GM21367 (cell line): Measurements from ENCODE around the gene ERH.

Experiments used
- ATAC-seq: cut with Tn5 transposase; IDR thresholded peaks from one replicate; pipeline ENCODE4 v1.9.1; 2021; ENCODE audit not compliant: unreplicated experiment

ERH gene

DNA sequence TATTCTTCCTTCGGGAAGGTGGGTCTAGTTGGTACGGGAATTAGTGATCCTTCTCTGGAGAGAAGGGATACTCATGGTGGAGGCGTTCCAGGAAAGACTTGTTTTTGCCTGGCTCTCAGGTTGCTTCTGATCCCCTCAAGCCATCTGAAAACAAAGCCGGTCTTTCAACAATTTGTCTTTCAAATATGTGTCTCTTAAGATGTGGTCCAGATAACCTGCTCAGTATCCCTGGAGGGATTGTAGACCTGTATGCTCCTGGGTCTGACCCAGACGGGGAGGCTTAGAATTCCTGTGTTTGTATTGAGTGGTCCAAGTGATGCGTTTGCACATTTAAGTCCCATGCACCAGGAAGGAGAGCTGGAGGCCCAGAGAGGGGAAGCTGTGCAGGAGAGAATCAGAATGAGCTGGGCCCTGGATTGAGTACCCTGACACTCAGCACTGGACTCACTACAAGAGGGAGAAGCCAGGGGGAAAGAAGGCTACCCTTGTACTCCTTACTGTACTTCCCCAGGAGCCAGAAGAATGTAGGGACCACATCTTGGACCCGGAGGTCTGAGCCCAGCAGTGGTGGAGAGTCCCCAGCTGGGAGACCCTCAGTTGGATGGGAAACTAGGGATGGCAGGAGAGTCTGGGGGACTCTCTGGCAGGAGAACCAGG lies 40.4 kb downstream of the ERH start:
- ATAC-seq, result no peak

DNA sequence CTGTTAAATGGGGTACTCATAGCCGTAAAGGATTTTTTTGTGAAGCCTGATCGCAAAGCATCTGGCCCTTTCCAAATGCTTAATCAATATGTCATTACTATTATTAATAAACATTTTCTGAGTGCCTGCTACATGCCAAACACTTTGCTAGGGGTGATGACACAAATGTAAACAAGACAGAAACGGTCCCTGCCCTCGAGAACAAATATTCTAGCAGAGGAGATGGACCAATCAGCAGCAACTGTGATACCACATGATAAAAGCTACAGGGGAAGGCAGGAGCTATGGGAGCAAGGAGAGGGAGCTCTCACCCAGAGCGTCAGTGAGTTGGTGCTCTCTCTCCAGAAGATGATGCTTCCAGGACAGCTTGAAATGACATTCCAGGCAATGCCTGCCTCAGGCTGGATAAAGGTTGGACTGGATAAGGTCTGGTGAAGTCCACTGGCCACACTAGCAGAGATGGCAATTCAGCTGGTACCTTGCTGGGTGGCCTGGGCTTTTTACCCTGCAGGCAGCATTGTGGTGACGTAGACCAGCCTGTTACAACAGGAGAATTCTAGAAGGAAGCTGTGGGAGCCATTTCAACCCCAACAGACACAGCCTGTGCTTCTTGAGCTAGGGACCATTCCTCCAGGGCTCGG lies 41.1 kb downstream of the ERH start:
- ATAC-seq, result no peak

DNA sequence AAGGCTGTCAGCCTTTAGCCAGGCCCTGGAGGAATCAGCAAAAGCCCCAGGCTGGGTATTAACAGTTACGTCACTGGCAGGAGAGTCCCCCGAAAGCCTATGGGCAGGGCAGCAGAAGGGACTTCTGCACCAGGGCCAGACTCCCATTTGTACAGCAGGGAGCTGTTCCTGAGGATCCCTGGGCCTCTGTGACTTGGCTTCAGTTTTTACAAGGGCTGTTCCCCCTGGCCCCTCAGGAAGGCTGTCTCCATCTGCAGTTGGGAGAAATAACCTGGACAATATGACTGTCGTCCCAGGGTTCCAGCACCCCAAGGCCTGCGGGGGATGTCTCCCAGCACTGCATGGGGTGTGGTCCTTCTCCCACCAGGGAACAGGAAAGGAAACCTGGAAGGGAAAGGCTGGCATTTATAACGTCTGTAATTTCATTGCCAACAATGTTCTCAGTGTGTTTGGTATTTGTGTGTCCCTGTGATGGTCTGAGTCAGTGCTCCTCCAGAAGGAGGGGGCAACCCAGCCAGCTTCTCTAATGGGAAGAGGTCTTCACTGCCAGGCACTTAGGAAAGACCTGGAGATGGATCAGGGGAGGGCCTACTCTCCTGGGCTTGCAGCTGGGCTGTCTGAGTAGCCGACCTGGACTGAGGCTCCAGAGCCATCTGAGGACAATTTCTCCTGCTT lies 42.4 kb downstream of the ERH start:
- no peak for ATAC-seq

DNA sequence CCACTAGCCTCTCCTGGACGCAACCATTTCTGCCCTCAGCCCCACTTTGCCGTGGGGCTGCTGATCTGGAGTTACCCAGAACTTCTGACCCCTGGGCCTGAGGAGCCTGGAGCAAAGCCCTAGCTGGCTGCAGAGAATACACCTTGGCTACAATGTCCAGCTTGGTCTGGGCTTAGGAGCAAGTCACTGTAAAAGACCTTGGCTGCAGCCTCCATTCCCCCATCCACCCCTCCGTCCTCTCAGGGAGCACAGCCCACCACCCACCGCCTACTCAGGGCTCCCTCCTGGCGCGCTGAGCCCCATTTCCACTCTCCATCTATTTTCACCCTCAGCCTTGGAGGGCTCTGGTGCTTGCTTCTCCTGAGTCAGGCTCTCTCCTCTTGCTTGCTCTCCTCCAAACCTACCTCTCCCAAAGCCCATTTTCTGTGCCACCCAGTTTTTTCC lies 42.9 kb downstream of the ERH start:
- no peak for ATAC-seq

DNA sequence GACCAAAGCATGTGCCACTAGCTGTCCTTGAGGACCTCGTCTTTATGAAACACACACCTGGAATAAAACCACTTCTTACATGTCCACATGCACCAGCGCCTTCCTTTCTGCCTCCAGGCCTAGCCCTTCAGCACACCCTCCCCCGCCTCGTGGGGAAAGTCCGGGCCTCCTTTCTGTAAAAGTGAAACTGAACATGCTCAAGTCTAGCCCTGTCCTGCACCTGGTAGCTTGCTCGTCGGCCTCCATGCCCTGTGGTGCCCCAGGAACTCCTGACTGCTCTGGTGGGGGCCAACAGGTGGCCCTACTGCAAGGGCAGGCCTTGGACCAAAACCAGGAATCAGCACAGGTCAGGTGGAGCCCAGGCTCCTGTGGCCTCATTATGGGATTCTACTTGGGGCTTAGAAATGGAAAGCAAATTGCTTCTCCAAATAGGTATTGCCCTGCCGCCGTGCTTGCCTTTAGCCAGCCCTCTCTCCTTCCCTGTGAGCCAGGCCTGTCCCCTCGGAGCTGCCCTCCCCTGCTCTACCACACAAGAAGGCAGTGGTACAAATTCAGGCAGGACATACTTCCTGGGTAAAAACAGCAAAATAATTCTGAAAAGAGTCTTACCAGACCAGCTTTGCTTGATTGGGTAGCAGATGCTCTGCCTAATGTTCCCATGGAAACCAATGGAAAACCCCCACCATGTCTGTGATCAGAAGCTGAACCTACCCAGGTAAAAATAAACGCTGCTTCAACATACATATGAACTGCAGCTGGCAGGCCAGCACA lies 43.5 kb downstream of the ERH start:
- peak; percentile 77 for ATAC-seq

DNA sequence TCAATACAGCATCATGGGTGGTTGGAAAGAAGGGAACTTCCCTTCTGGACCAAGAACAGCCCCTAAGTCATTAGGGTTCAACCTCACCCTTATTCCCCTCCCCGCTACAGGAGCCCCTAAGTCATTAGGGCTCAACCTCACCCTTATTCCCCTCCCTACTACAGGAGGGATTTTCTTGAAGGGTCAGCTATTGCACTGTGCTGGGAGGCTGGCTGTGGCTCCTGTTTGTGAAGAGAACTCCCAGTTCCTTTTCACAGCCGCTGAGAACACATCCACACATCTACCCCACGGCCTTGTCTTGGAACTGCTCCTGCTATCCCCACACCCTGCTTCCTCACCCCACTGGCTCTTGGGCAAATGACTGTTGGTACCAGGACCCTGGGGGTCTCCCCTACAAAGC lies 44.9 kb downstream of the ERH start:
- ATAC-seq, result no peak

DNA sequence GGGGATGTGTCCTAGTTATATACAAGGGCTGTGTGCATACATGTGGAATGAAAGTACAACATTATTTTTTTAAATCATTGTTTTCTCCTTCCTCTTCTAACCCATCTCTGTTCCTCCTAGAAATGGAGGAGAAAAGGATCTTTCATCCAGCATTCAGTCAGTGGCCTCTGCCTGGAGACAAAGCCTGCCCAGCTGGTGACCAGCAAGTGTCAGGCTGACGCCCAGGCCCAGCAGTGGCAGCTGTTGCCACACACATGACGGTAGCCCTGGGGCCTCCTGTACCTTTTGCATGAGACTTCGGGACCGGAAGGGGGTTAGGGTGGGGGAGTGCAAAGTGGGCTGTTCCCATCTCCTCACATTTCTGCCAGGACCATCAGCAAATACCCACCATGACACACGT lies 46.2 kb downstream of the ERH start:
- no peak for ATAC-seq

DNA sequence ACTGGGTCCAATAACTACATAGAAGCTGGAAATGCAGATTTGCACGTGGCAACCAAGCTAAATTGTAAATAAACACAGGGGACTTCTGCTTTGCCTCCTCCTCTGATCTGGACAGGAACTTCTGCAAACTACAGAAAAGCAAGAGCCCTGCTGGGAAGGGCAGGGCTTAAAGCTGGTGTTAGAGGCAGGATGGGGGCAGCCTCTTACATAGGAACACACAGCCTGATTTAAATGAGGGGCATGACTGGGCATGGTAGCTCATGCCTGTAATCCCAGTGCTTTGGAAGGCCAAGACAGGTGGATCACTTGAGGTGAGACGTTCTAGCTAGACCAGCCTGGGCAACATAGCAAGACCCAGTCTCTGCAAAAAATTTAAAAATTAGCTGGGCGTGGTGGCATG lies 46.7 kb downstream of the ERH start:
- no peak for ATAC-seq

DNA sequence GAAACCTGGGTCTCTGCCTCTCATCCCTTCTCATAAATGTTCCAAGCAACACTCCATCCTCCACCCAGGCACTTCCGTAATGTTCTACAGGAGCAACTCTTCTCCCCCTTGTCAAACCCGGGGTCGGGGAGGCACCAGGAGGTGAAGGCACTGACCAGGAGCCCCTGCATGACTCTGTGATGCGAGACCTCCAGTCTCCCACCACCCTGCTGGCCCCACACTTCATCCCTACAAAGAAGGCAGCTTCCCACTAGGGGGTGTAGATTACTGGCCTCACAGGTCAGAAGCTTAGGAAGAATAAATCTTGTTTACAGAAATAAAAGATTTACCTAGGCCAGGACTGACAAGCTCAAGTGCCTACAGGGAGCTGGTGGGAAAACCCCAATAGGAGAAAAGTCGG lies 47.2 kb downstream of the ERH start:
- no peak for ATAC-seq

DNA sequence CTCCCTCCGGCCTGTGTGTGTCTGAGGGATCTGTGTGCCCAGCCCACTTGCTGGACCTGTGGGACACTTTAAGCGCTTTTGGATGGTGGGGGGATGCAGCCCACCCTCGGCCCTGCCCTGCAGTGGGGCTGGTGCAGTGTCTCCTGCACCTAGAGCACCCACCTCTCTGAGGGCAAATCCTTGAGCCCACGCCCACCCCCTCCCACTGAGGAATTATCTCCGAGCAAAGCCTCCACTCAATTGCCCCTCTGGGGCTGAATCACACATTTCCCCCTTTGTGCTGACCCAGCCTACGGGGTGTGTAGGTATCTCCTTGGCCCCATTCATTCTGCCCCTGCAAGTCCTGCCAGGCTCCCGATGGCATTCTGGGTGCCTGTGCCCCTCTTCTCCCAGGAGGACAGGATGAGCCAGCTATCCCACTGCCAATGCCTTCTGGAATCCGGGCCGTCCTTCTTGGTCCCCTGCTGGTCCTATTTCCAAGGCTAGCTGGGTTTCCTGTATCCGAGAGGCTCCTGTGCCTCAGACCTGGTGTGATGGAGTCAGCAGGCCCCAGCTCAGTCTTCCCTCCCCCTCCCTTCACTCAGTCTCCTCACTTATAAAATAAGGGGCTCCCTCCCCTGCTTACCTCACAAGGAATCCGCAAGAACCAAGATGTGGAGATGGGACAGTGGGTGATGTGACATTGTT lies 48.9 kb downstream of the ERH start:
- ATAC-seq, result no peak

DNA sequence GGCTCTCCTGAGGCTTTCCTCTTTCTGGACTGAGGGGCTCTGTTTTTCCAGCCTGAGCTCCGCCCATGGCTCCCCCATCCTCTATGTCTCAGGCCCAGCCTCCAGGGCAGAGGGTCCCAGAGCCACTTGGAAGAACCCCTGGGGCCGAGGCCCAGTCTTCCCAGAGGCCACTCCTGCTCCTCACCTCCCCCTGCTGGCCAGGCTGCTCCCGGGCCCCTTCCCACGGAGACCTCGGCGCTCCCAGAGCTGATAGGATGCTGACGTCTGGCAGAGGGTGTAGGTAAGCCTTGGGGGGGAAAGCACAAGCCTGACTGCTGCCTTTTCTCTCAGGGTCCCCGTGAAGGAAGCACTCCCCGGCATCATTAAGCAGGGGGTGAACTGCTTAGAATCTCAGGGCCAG lies 51.4 kb downstream of the ERH start:
- ATAC-seq, result no peak

DNA sequence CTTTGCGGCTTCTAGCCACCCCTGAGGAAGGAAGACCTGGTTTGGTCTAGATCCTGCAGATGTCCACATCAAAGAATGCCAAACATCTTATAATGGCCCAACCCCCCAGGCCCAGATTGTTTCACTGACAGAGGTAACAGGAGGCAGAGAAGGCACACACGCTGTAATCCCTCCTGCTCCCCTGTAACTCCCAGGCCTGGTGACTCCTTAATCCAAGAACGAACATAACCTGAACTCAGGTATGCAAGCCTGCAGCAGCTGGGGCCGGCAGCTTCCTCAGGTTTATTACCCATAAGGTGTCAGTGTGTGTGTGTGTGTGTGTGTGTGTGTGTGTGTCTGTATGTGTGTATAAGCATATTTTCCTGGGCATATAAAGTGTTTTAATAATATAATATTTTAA lies 52.7 kb downstream of the ERH start:
- ATAC-seq, result no peak

DNA sequence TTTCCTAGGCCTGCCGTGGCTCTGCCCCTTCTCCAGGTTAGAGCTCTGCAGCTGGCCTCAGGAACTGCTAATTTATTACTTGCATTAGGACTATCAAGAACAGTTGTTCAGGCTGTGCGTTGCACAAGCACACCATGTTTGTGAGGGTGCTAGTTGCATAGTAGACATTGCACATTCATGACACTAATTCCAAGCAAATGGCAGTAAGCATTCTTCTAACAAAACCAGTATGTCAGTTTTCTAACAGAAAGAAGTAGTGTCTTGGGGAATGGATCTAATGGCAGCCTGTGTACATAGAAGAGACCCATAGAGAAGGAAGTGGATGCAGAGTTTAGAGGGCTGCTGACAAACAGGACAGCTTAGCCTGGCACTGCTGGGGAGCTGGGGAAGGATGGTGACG lies 53.9 kb downstream of the ERH start:
- no peak for ATAC-seq

DNA sequence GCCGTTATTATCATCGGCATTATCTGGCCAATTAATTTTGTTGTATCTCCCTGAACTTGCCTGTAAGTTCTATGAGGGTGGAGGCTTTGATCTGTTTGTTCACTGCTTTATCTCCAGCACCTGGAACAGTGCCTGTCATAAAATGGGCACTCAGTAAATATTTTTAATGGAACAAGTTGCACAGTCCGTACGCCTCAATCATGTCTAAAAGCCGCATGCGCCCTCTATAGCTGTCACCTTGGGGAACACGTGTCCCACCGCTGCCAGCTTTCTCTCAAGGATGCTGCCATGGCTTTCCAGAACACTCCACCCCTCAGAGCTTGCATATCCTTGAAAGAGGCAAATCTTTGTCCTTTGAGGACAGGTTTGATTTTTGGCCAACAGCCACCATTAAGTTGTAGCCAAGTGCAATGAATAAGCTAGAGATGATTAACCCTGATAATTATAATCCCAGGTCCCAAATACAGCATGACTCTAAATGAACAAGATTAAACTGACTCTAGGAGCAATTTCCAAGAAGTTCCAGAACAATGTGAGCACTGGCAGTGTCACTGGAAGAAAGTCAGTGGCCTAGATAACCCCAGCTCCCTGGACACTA lies 55.1 kb downstream of the ERH start:
- no peak for ATAC-seq

DNA sequence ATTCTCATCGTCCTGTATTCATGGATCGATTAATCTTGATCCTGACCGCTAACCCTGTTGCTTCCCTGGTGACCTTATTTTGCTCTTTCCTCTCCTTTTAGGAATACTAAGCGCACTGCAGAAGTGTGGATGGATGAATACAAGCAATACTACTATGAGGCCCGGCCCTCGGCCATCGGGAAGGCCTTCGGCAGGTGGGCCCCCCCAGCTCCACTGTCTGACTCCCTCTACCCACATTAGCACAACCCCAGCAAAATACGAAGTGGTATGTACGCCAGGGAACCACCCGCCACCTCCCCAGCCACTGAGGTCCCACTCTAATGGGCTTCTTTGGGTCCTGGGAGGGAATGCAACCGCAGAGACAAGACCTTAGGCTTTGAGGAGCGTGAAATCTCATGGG lies 58.7 kb downstream of the ERH start:
- no peak for ATAC-seq

DNA sequence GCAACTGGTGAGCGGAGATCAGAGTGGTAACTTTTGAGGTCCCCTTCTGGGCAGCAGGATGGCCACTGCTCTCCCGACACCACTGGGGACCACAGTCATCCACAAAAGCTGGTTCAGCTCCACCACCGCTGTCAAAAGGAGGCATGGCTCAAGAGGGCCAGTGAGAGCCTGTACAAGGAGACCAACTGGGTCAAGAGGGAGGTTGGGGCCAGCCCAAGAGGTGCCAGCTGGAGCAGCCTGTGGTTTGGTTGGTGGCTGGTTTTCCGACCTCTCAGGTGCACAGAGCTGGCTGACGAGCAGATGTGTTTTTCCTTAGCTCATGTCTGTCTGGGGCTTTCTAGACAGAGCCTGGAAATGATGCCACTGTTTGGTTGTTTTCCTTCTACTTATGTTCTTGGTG lies 60.1 kb downstream of the ERH start:
- ATAC-seq, result no peak

DNA sequence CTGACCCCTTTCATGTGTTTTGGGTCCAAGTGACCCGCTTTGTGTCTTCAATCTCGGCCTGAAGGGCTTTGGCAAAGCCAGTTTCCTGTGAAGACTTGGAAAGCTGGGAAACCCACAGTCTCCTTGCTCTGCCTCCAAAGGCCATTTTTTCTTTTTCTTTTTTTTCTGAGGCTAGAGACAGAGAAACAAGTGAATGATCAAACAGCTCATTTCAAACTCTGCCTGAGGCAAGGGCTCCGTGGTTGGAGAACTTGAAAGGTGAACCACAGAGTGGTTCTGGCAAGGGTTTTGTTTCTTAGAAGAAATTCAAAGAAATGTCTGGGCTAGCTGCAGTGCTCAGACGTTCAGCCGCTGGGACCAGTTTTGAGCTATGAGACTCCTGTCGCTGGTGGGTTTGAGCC lies 62.7 kb downstream of the ERH start:
- no peak for ATAC-seq

DNA sequence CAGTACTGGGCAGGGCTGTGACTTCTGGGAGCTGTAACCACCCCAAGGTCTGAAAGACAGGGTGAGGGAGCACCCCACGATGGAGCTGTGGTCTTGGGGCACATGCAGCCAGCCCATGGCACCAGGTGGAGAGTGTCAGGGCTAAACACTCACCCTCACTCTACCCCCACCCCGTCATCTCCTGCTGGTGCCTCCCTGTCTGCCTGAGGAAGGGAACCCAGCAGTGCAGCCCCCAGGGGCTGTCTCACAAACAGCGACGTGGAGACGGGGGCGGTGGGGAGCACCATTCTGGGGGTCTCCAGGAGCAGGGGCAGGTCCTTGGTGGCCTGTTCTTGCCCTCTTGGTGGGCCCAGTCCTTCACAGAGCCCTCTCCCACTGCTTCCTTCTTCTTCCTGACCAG lies 63.5 kb downstream of the ERH start:
- ATAC-seq, result no peak

DNA sequence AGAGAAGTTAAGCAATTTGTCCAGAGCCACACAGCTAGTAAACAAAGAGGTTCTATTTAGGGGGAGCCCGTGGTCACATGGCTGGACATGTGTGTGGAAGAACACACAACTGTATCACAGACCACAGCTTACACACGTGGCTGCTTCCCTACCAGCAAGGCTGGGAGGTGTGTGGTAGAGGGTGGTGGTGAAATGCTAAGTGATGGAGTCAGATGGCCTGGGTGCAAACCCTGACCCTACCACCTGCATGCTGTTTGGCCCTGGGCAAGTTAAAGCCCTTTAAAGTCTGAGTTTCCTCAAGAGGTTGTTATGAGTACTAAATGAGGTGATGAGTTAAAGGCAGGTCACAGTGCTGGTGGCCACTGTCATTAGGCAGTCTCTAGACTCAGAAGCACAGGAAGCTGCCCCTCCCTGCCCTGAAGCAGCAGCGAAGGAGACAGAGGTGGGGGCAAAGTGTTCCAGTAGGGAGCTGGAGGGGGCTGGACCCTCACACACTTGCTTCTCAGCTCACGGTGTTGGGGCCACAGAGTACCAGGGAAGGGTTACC lies 64.2 kb downstream of the ERH start:
- ATAC-seq, result no peak

DNA sequence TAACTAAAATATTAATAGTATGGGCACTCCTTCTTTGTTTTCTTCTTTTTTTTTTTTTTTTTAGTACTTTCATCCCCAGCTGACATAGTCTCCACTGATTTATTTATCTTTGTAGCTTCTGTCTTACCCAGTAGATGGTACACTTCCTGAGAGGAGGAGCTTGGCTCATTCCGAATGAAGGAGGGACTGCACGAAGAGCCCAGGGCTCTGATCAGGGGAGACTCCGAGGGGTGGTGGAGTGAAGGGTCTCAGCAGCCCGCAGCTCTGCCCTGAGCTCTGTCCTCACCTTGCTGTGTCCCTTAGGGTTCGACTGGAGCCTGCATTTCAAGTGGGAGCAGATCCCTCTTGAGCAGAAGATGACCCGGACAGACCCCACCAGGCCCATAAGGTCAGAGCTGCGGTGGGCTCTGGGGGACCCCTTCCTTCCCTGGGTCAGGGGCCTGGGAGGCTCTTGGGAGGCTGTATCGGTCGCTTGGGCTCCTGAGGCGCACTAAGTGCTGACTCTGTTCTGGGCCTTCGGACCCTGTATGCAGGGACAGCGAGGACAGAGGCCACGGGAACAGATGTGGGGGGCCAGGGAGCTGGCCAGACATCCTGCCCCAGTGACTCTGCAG lies 65.2 kb downstream of the ERH start:
- no peak for ATAC-seq
